GM23248 (cell line): ENCODE data around the gene KAT8. TPM values are rescaled to one million over a fixed set of nuclear protein-coding genes. Genes with fewer than 3 reads are reported as not detected.

ENCODE experiments used
- DNase-seq: peaks from one replicate; pipeline ENCODE4 v3.0.0-alpha.2; 2015
- H2AFZ ChIP-seq: fragments of 200-600 bp; sonication (generic); 2 replicates; pipeline ENCODE4 v1.6.1; 2016; ENCODE audit warnings: antibody characterized with exemption
- H3F3A ChIP-seq: fragments of 200-600 bp; sonication (generic); 2 replicates; pipeline ENCODE4 v1.6.1; 2016; ENCODE audit warnings: mild to moderate bottlenecking, antibody characterized with exemption, mixed run types; ENCODE audit not compliant: insufficient read depth
- H3K27ac ChIP-seq: fragments of 200-600 bp; sonication (generic); 2 replicates; pipeline ENCODE4 v1.5.1; 2016; ENCODE audit warnings: mild to moderate bottlenecking
- H3K27me3 ChIP-seq: fragments of 200-600 bp; sonication (generic); replicated peaks from 2 replicates; pipeline ENCODE4 v1.6.1; 2016; ENCODE audit warnings: mild to moderate bottlenecking; ENCODE audit not compliant: insufficient read depth
- H3K36me3 ChIP-seq: fragments of 200-600 bp; sonication (generic); 2 replicates; pipeline ENCODE4 v1.6.1; 2016; ENCODE audit warnings: low read depth, mild to moderate bottlenecking
- H3K4me1 ChIP-seq: fragments of 200-600 bp; sonication (generic); 2 replicates; pipeline ENCODE4 v1.6.1; 2016; ENCODE audit warnings: mild to moderate bottlenecking; ENCODE audit not compliant: insufficient read depth
- H3K4me2 ChIP-seq: fragments of 200-600 bp; sonication (generic); one replicate; pipeline ENCODE4 v1.6.1; 2016; ENCODE audit warnings: mild to moderate bottlenecking; ENCODE audit not compliant: unreplicated experiment
- H3K4me3 ChIP-seq: fragments of 200-600 bp; sonication (generic); 2 replicates; pipeline ENCODE4 v1.5.1; 2016; ENCODE audit warnings: mild to moderate bottlenecking
- H3K79me2 ChIP-seq: fragments of 200-600 bp; sonication (generic); 2 replicates; pipeline ENCODE4 v1.6.1; 2016; ENCODE audit warnings: mild to moderate bottlenecking; ENCODE audit not compliant: insufficient read depth
- H3K9ac ChIP-seq: fragments of 200-600 bp; sonication (generic); 2 replicates; pipeline ENCODE4 v1.6.1; 2016; ENCODE audit warnings: mild to moderate bottlenecking
- H3K9me2 ChIP-seq: fragments of 200-600 bp; sonication (generic); 2 replicates; pipeline ENCODE4 v1.6.1; 2016; ENCODE audit warnings: mixed run types, mild to moderate bottlenecking, moderate library complexity; ENCODE audit not compliant: insufficient read depth
- H3K9me3 ChIP-seq: fragments of 200-600 bp; sonication (generic); one replicate; pipeline ENCODE4 v1.6.1; 2017; ENCODE audit warnings: low read depth
- H4K20me1 ChIP-seq: fragments of 200-600 bp; sonication (generic); 2 replicates; pipeline ENCODE4 v1.6.0; 2016; ENCODE audit not compliant: insufficient read depth
- EZH2 ChIP-seq: fragments of 200-600 bp; sonication (generic); IDR thresholded peaks from 2 replicates; pipeline ENCODE4 v1.6.1; 2018; ENCODE audit warnings: antibody characterized with exemption, mild to moderate bottlenecking; ENCODE audit not compliant: insufficient read depth, poor library complexity, severe bottlenecking
- EZH2phosphoT487 ChIP-seq: fragments of 200-600 bp; sonication (generic); IDR thresholded peaks from 2 replicates; pipeline ENCODE4 v1.6.1; 2018; ENCODE audit warnings: antibody characterized with exemption, moderate library complexity, mild to moderate bottlenecking, low read depth; ENCODE audit not compliant: insufficient read depth
- WGBS, 2 experiments: methylation state at CpG; one replicate each; pipeline ENCODE4 v1.1.6; 2015 to 2017; ENCODE audit warnings: low lambda C conversion rate in 2 of 2, low coverage in 1 of 2; ENCODE audit errors: missing lambda C conversion rate in 2 of 2; 5-methylcytosine and 5-hydroxymethylcytosine counted together
- in situ Hi-C: fragments of 300-500 bp; cut with MboI; formaldehyde crosslinking; loops from 2 replicates; pipeline ENCODE4 v1.15.0; 2020
- polyA plus RNA-seq: library from polyadenylated mRNA; unstranded; fragments of >200 nt; fragmentation: Nextera tagmentation; extraction: Ambion mirVana; gene quantifications from 2 replicates; pipeline ENCODE4 v1.2.1, GENCODE V29; 2016
- total RNA-seq: library from RNA; depleted of rRNA; stranded (reverse); fragments of >200 nt; shearing (Covaris generic); gene quantifications from 2 replicates; pipeline ENCODE4 v1.2.3, GENCODE V29; 2014

Gene KAT8
- total and polyA plus RNA-seq, 2 experiments from 2014 or later, result 18.4 to 50.9 TPM

- no peak overlapping the region for H2AFZ ChIP-seq
- WGBS, 2 experiments, result 88 to 90% methylated on average over 11 of the region's 11 CpGs
- no peak for DNase-seq
- no peak overlapping the region for H3K27ac ChIP-seq
- H3K4me2 ChIP-seq, result no peak overlapping the region
- in situ Hi-C loops, result no loop called here
- H3K9me3 ChIP-seq, result no peaks in the 10 kb centered on the region
- H3K9ac ChIP-seq, result no peak overlapping the region
- H3K4me3 ChIP-seq, result no peak overlapping the region
- H3K79me2 ChIP-seq, result no peaks in the 10 kb centered on the region
- no peaks in the 10 kb centered on the region for H3K27me3 ChIP-seq
- TF ChIP-seq EZH2 (no peak), EZH2phosphoT487 (no peak)
- no peaks in the 10 kb centered on the region for H3K4me1 ChIP-seq
- H4K20me1 ChIP-seq, result no peaks in the 10 kb centered on the region
- H3K36me3 ChIP-seq, result no peaks in the 10 kb centered on the region
- no peaks in the 10 kb centered on the region for H3K9me2 ChIP-seq
- H3F3A ChIP-seq, result no peaks in the 10 kb centered on the region
These were observed 14.0 kb downstream of the KAT8 start for GRCh38 chr16:31131416-31131815.

- Histone ChIP-seq H3K36me3 (no peaks in the 10 kb centered on the region), H3K4me3 (no peak overlapping the region), H4K20me1 (no peaks in the 10 kb centered on the region), H3K27me3 (no peaks in the 10 kb centered on the region), H3K9me2 (no peaks in the 10 kb centered on the region), H2AFZ (no peak overlapping the region), H3K4me1 (no peaks in the 10 kb centered on the region), H3K9me3 (no peaks in the 10 kb centered on the region), H3K27ac (no peak overlapping the region), H3F3A (no peaks in the 10 kb centered on the region), H3K9ac (no peak overlapping the region), H3K4me2 (no peak overlapping the region), H3K79me2 (no peaks in the 10 kb centered on the region)
- no peak for DNase-seq
- TF ChIP-seq EZH2 (no peak), EZH2phosphoT487 (no peak)
- in situ Hi-C loops, result no loop called here
- 78 to 80% methylated on average over 5 of the region's 5 CpGs for WGBS, 2 experiments
These were observed 14.4 kb downstream of the KAT8 start for GRCh38 chr16:31131841-31132271.

- no peak overlapping the region for H2AFZ ChIP-seq
- H3K79me2 ChIP-seq, result no peaks in the 10 kb centered on the region
- in situ Hi-C loops, result no loop called here
- H4K20me1 ChIP-seq, result no peaks in the 10 kb centered on the region
- no peaks in the 10 kb centered on the region for H3K36me3 ChIP-seq
- no peaks in the 10 kb centered on the region for H3F3A ChIP-seq
- H3K9me2 ChIP-seq, result no peaks in the 10 kb centered on the region
- H3K4me3 ChIP-seq, result no peak overlapping the region
- TF ChIP-seq EZH2phosphoT487 (no peak), EZH2 (no peak)
- H3K27me3 ChIP-seq, result no peaks in the 10 kb centered on the region
- H3K9ac ChIP-seq, result no peak overlapping the region
- no peaks in the 10 kb centered on the region for H3K4me1 ChIP-seq
- no peaks in the 10 kb centered on the region for H3K9me3 ChIP-seq
- no peak overlapping the region for H3K4me2 ChIP-seq
- no peak overlapping the region for H3K27ac ChIP-seq
- WGBS, 2 experiments, result 92 to 96% methylated on average over 20 of the region's 20 CpGs
- DNase-seq, result no peak
These were observed 15.0 kb downstream of the KAT8 start for GRCh38 chr16:31132303-31132979.

- Histone ChIP-seq H3F3A (no peaks in the 10 kb centered on the region), H4K20me1 (no peaks in the 10 kb centered on the region), H3K27me3 (no peaks in the 10 kb centered on the region), H2AFZ (no peak overlapping the region), H3K4me1 (no peaks in the 10 kb centered on the region), H3K9me3 (no peaks in the 10 kb centered on the region), H3K79me2 (no peaks in the 10 kb centered on the region), H3K27ac (no peak overlapping the region), H3K36me3 (no peaks in the 10 kb centered on the region), H3K9me2 (no peaks in the 10 kb centered on the region), H3K9ac (no peak overlapping the region), H3K4me3 (no peak overlapping the region), H3K4me2 (no peak overlapping the region)
- DNase-seq, result no peak
- 74 to 84% methylated on average over 6 of the region's 6 CpGs for WGBS, 2 experiments
- in situ Hi-C loops, result no loop called here
- TF ChIP-seq EZH2, result no peak
- TF ChIP-seq EZH2phosphoT487, result no peak
These were observed 15.6 kb downstream of the KAT8 start for GRCh38 chr16:31133046-31133501.

GRCh38 chr16:31134091-31134571 is 16.7 kb downstream of the KAT8 start:
- Histone ChIP-seq H3K79me2 (no peaks in the 10 kb centered on the region), H2AFZ (no peak overlapping the region), H3K9me3 (no peaks in the 10 kb centered on the region), H3K27ac (no peak overlapping the region), H3K4me2 (no peak overlapping the region), H3K36me3 (no peaks in the 10 kb centered on the region), H3F3A (no peaks in the 10 kb centered on the region), H3K4me3 (no peak overlapping the region), H3K27me3 (no peaks in the 10 kb centered on the region), H3K4me1 (peaks cover 8% of the 10 kb centered on the region; the same call in 1 of the 2 replicates), H3K9me2 (no peaks in the 10 kb centered on the region), H4K20me1 (no peaks in the 10 kb centered on the region), H3K9ac (no peak overlapping the region)
- in situ Hi-C loops, result no loop called here
- no peak for DNase-seq
- WGBS, 2 experiments, result 33 to 38% methylated on average over 5 of the region's 5 CpGs
- TF ChIP-seq EZH2phosphoT487 (no peak), EZH2 (no peak)
